Measurements from ENCODE around the gene GAK.

DNA sequence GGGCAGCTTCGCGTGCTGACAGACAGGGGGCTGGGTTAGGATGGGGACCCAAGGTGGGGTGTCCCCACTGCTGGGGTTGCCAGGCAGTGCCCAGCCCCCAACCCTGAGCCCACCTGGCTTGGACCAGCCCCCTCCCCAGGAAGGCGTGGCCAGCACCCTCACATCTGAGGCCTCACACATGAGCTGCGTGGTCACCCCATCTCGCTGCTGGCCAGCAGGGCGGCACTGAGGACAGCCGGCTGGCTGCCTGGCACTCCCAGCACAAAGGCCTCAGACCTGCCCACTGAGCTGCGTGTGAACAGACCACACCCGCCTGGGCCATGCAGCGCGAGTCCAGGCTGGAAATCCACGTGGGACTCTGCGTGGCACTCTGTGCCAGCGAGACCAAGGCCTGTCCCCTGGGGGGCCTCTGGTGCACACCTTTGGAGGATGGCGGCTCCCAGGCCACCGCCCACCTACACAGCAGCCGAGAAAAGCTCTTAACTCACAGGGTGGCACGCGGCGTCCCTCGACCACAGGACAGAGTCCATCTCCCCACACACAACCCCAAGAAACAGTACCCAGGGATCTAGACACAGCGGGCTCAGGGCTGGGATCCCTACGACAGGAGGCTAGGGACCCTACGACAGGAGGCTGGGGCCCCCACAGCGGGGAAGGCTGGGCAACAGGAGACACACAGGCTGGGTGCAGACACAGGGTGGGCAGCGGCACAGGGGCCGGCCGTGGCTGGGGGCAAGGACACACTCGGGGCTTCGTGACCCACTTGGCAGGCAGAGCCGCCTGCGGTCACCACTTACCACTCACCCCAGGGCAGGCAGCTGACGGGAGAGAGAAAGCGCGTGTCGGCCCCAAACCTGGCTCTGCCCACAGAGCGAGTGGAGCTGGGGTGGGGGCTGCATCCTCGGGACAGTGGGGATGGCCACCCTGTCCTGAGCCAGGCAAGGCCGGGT is 31.4 kb upstream of the GAK start:
- TF ChIP-seq POLR2AphosphoS5 (IDR thresholded peaks at IDR 0.05; ENCODE audit: low read depth, low read length) (no peak), FOXJ3 (CRISPR knock-in tag; IDR thresholded peaks at IDR 0.05; ENCODE audit: borderline replicate concordance) (no peak), EZH2 (conservative IDR thresholded peaks at IDR 0.05; ENCODE audit: low read depth, low read length) (no peak), CBX2 (IDR thresholded peaks at IDR 0.05; ENCODE audit: low read depth, low read length) (no peak), CBX2 (CRISPR knock-in tag; IDR thresholded peaks at IDR 0.05; ENCODE audit: low read depth) (no peak), GABPA (IDR thresholded peaks at IDR 0.05; ENCODE audit: low read depth, low read length) (no peak), GABPA (CRISPR knock-in tag; IDR thresholded peaks at IDR 0.05; ENCODE audit: low read depth) (no peak), CHD2 (IDR thresholded peaks at IDR 0.05; ENCODE audit: low read depth, low read length) (no peak), KLF9 (CRISPR knock-in tag; IDR thresholded peaks at IDR 0.05; ENCODE audit: low read depth) (no peak), PHF8 (CRISPR knock-in tag; IDR thresholded peaks at IDR 0.05) (no peak), NFRKB (IDR thresholded peaks at IDR 0.05) (no peak)
- TF ChIP-seq, protein P1, sequence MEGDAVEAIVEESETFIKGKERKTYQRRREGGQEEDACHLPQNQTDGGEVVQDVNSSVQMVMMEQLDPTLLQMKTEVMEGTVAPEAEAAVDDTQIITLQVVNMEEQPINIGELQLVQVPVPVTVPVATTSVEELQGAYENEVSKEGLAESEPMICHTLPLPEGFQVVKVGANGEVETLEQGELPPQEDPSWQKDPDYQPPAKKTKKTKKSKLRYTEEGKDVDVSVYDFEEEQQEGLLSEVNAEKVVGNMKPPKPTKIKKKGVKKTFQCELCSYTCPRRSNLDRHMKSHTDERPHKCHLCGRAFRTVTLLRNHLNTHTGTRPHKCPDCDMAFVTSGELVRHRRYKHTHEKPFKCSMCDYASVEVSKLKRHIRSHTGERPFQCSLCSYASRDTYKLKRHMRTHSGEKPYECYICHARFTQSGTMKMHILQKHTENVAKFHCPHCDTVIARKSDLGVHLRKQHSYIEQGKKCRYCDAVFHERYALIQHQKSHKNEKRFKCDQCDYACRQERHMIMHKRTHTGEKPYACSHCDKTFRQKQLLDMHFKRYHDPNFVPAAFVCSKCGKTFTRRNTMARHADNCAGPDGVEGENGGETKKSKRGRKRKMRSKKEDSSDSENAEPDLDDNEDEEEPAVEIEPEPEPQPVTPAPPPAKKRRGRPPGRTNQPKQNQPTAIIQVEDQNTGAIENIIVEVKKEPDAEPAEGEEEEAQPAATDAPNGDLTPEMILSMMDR (CRISPR knock-in tag; IDR thresholded peaks at IDR 0.05) = no peak
- TF ChIP-seq, protein P2, sequence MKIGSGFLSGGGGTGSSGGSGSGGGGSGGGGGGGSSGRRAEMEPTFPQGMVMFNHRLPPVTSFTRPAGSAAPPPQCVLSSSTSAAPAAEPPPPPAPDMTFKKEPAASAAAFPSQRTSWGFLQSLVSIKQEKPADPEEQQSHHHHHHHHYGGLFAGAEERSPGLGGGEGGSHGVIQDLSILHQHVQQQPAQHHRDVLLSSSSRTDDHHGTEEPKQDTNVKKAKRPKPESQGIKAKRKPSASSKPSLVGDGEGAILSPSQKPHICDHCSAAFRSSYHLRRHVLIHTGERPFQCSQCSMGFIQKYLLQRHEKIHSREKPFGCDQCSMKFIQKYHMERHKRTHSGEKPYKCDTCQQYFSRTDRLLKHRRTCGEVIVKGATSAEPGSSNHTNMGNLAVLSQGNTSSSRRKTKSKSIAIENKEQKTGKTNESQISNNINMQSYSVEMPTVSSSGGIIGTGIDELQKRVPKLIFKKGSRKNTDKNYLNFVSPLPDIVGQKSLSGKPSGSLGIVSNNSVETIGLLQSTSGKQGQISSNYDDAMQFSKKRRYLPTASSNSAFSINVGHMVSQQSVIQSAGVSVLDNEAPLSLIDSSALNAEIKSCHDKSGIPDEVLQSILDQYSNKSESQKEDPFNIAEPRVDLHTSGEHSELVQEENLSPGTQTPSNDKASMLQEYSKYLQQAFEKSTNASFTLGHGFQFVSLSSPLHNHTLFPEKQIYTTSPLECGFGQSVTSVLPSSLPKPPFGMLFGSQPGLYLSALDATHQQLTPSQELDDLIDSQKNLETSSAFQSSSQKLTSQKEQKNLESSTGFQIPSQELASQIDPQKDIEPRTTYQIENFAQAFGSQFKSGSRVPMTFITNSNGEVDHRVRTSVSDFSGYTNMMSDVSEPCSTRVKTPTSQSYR (CRISPR knock-in tag; IDR thresholded peaks at IDR 0.05; ENCODE audit: borderline replicate concordance) = no peak
- TF ChIP-seq, protein P3, sequence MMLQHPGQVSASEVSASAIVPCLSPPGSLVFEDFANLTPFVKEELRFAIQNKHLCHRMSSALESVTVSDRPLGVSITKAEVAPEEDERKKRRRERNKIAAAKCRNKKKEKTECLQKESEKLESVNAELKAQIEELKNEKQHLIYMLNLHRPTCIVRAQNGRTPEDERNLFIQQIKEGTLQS (CRISPR knock-in tag; IDR thresholded peaks at IDR 0.05) = no peak
- TF ChIP-seq, protein P4, sequence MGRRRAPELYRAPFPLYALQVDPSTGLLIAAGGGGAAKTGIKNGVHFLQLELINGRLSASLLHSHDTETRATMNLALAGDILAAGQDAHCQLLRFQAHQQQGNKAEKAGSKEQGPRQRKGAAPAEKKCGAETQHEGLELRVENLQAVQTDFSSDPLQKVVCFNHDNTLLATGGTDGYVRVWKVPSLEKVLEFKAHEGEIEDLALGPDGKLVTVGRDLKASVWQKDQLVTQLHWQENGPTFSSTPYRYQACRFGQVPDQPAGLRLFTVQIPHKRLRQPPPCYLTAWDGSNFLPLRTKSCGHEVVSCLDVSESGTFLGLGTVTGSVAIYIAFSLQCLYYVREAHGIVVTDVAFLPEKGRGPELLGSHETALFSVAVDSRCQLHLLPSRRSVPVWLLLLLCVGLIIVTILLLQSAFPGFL (CRISPR knock-in tag; IDR thresholded peaks at IDR 0.05) = no peak
- TF ChIP-seq, protein P5, sequence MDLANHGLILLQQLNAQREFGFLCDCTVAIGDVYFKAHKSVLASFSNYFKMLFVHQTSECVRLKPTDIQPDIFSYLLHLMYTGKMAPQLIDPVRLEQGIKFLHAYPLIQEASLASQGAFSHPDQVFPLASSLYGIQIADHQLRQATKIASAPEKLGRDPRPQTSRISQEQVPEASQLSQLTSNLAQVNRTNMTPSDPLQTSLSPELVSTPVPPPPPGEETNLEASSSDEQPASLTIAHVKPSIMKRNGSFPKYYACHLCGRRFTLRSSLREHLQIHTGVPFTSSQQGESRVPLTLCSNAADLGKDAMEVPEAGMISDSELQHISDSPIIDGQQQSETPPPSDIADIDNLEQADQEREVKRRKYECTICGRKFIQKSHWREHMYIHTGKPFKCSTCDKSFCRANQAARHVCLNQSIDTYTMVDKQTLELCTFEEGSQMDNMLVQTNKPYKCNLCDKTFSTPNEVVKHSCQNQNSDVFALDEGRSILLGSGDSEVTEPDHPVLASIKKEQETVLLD (CRISPR knock-in tag; IDR thresholded peaks at IDR 0.05; ENCODE audit: low read depth) = no peak
